K562 (cell line): ENCODE results near the gene LGALS3BP. TPM values are rescaled to one million over a fixed set of nuclear protein-coding genes. Genes with fewer than 3 reads are reported as not detected.

Experiments used
- ATAC-seq: fragments of 200-7000 bp; cut with Tn5 transposase; 3 replicates; pipeline ENCODE4 v1.9.1; 2020; ENCODE audit warnings: moderate library complexity
- BruUV-seq: library from RNA; stranded (reverse); fragments of 400-500 nt; replicated peaks from 2 replicates; lab custom pipeline; 2021; lab: Mats Ljungman, UMichigan
- CTCF ChIA-PET: fragments of 300-600 bp; formaldehyde crosslinking; extraction: SDS; loops from one replicate; lab custom pipeline; 2021; ENCODE audit warnings: low intra/inter-chr PET ratio; lab: Yijun Ruan, JAX
- POLR2A ChIA-PET: fragments of 300-600, 350-650 bp; sonication (Branson Sonifier 250); formaldehyde crosslinking; extraction: SDS; loops from one replicate; lab custom pipeline; 2021; ENCODE audit warnings: antibody characterized with exemption, inconsistent platforms; lab: Yijun Ruan, JAX
- DNase-seq, 4 experiments: peaks; one replicate each; pipeline versions ENCODE4 v3.0.0 to v3.0.0-alpha.2; 2011 to 2018; ENCODE audit warnings: low spot score in 3 of 4, mixed read lengths in 3 of 4; ENCODE audit errors: extremely low read depth in 1 of 4
- FAIRE-seq: peaks from 2 replicates; lab custom pipeline; 2011; peaks lifted over from hg19 to GRCh38; lab: Jason Lieb, UNC
- H2AFZ ChIP-seq: 2 replicates; pipeline ENCODE4 v1.6.0; 2011; ENCODE audit warnings: low read depth, low read length, control low read depth, inconsistent platforms
- H3K27ac ChIP-seq: fragments of 200-600 bp; 3 replicates; pipeline ENCODE4 v1.8.0; 2011; ENCODE audit warnings: low read depth, mild to moderate bottlenecking, control low read depth, inconsistent platforms, low read length, moderate library complexity, mixed read lengths; ENCODE audit errors: extremely low read depth
- H3K27me3 ChIP-seq, 2 experiments: fragments of 300-600 bp in 1 of 2; 2 replicates in 1 of 2; 3 replicates in 1 of 2; pipeline versions ENCODE4 v1.6.0 to v1.8.0; 2011; ENCODE audit warnings: inconsistent platforms in 2 of 2, low read length in 2 of 2, mild to moderate bottlenecking in 1 of 2, mixed read lengths in 1 of 2, moderate library complexity in 1 of 2; ENCODE audit not compliant: control insufficient read depth in 2 of 2, insufficient read depth in 2 of 2
- H3K36me3 ChIP-seq: fragments of 300-600 bp; 3 replicates; pipeline ENCODE4 v1.8.0; 2011; ENCODE audit warnings: mild to moderate bottlenecking, low read length, inconsistent platforms; ENCODE audit not compliant: control insufficient read depth, insufficient read depth
- H3K4me1 ChIP-seq, 2 experiments: fragments of 200-600 bp in 1 of 2; replicated peaks in 1 of 2; 2 replicates in 1 of 2; 3 replicates in 1 of 2; pipeline versions ENCODE4 v1.5.1 to v1.8.0; 2011; ENCODE audit warnings: inconsistent platforms in 2 of 2, low read length in 2 of 2, mild to moderate bottlenecking in 1 of 2, mixed read lengths in 1 of 2, moderate library complexity in 1 of 2; ENCODE audit not compliant: control insufficient read depth in 2 of 2, insufficient read depth in 2 of 2
- H3K4me2 ChIP-seq: 2 replicates; pipeline ENCODE4 v1.6.1; 2011; ENCODE audit warnings: low read length, control low read depth, inconsistent platforms, mixed read lengths; ENCODE audit not compliant: insufficient read depth
- H3K4me3 ChIP-seq: fragments of 200-600 bp; sonication (generic), shearing (Covaris generic); 2 replicates; pipeline ENCODE4 v1.5.1; 2016; ENCODE audit warnings: control low read depth, inconsistent platforms
- H3K79me2 ChIP-seq: fragments of 200-600 bp; 3 replicates; pipeline ENCODE4 v1.8.0; 2011; ENCODE audit warnings: low read length, inconsistent platforms; ENCODE audit not compliant: control insufficient read depth, insufficient read depth
- H3K9ac ChIP-seq, 2 experiments: 2 replicates each; pipeline versions ENCODE4 v1.6.0 to v1.6.1; 2011; ENCODE audit warnings: low read depth in 2 of 2, low read length in 2 of 2, control low read depth in 1 of 2, inconsistent platforms in 1 of 2, mild to moderate bottlenecking in 1 of 2, mixed read lengths in 1 of 2; ENCODE audit not compliant: insufficient read depth in 1 of 2
- H3K9me1 ChIP-seq: one replicate; pipeline ENCODE4 v1.6.0; 2011; ENCODE audit warnings: inconsistent platforms, mild to moderate bottlenecking, low read length, moderate library complexity; ENCODE audit not compliant: control insufficient read depth, insufficient read depth
- H3K9me3 ChIP-seq: replicated peaks from 2 replicates; pipeline ENCODE4 v1.5.1; 2011; ENCODE audit warnings: low read depth, low read length, inconsistent platforms; ENCODE audit not compliant: control insufficient read depth, insufficient read depth
- H4K20me1 ChIP-seq: replicated peaks from 2 replicates; pipeline ENCODE4 v1.6.1; 2011; ENCODE audit warnings: low read length, inconsistent platforms, mixed read lengths; ENCODE audit not compliant: control insufficient read depth, insufficient read depth
- ASH1L ChIP-seq: fragments of 450-650 bp; IDR thresholded peaks from 2 replicates; pipeline ENCODE4 v1.6.1; 2018; ENCODE audit warnings: borderline replicate concordance, mild to moderate bottlenecking, low read depth; ENCODE audit not compliant: partially characterized antibody
- CHAMP1 ChIP-seq: fragments of 450-650 bp; IDR thresholded peaks from 2 replicates; pipeline ENCODE4 v1.6.1; 2016; ENCODE audit warnings: mild to moderate bottlenecking
- CUX1 ChIP-seq: fragments of 200-800 bp; sonication (Bioruptor generic); IDR thresholded peaks from 2 replicates; pipeline ENCODE4 v1.6.1; 2016; ENCODE audit warnings: missing genetic modification characterization, missing compliant biosample characterization
- POLR2AphosphoS5 ChIP-seq: IDR thresholded peaks from 2 replicates; pipeline ENCODE4 v1.6.1; 2011; ENCODE audit warnings: mild to moderate bottlenecking, low read depth, low read length, moderate library complexity; ENCODE audit not compliant: control insufficient read depth, insufficient read depth
- RBFOX2 ChIP-seq: fragments of 200-400 bp; formaldehyde crosslinking; IDR thresholded peaks from 2 replicates; pipeline ENCODE4 v1.6.1; 2017; ENCODE audit warnings: low read depth, mild to moderate bottlenecking, low read length, moderate library complexity
- SNRNP70 ChIP-seq: fragments of 200-400 bp; formaldehyde crosslinking; optimal IDR thresholded peaks from 2 replicates; pipeline ENCODE3; 2017; ENCODE audit warnings: low read depth, low read length
- YY1 ChIP-seq, 3 experiments: IDR thresholded peaks; 2 replicates each; pipeline ENCODE4 v1.6.1; 2011; ENCODE audit warnings: low read length in 2 of 3, mild to moderate bottlenecking in 2 of 3, moderate library complexity in 2 of 3, borderline replicate concordance in 1 of 3, control low read depth in 1 of 3, low read depth in 1 of 3; ENCODE audit not compliant: insufficient read depth in 3 of 3, insufficient replicate concordance in 2 of 3, control insufficient read depth in 1 of 3, insufficient read length in 1 of 3; ENCODE audit errors: extremely low read depth in 1 of 3
- ZBTB34 ChIP-seq: fragments of 250-450 bp; sonication (Bioruptor Pico); IDR thresholded peaks from 2 replicates; pipeline ENCODE4 v1.8.0; 2021; ENCODE audit warnings: mild to moderate bottlenecking, moderate library complexity
- ZNF146 ChIP-seq: IDR thresholded peaks from one replicate; pipeline ENCODE4 v1.6.1; 2018; ENCODE audit warnings: missing compliant biosample characterization; ENCODE audit not compliant: unreplicated experiment
- WGBS: fragments of 100-300 bp; shearing (Covaris generic); methylation state at CpG from one replicate; pipeline ENCODE4 v1.1.6; 2016; ENCODE audit warnings: low coverage, mixed read lengths; ENCODE audit not compliant: insufficient coverage; ENCODE audit errors: missing lambda C conversion rate; 5-methylcytosine and 5-hydroxymethylcytosine counted together
- in situ Hi-C: fragments of 300-500 bp; cut with MboI; formaldehyde crosslinking; loops from 4 replicates; pipeline ENCODE4 v1.15.0; 2018; ENCODE audit warnings: inconsistent platforms, mixed read lengths
- intact Hi-C: fragments of 100-400 bp; cut with micrococcal nuclease; formaldehyde crosslinking; loops from 2 replicates; pipeline ENCODE4 v1.14.2; 2022
- polyA plus RNA-seq, 8 experiments: library from polyadenylated mRNA; depleted of rRNA in 4 of 8; stranded (reverse) in 5 of 8; unstranded in 3 of 8; fragments of >200 nt; fragmentation: Nextera tagmentation in 2 of 8; fragmentation: Illumina TruSeq in 1 of 8; extraction: Ambion mirVana in 2 of 8; extraction: Trizol in 1 of 8; gene quantifications; 2 replicates each; pipeline versions ENCODE4 v1.2.1 to v1.2.3, GENCODE V29; 2011 to 2014; ENCODE audit warnings: inconsistent platforms in 1 of 8, missing spikeins in 1 of 8
- total RNA-seq, 7 experiments: library from RNA; depleted of rRNA in 6 of 7; stranded (reverse); fragments of >200 nt in 6 of 7; fragmentation: Illumina TruSeq in 2 of 7; extraction: Trizol in 2 of 7; gene quantifications; 2 replicates each; pipeline versions ENCODE4 v1.2.1 to v1.2.3, GENCODE V29; 2011 to 2021; ENCODE audit warnings: low replicate concordance in 1 of 7

LGALS3BP gene
- total and polyA plus RNA-seq, 9 of the 15 experiments (the other 6 are each of a cell fraction or from before 2014, with no cell fraction given), result 0.39 to 5.3 (median 3.2) TPM

- TF ChIP-seq ZBTB34 (CRISPR knock-in tag) (no peak), SNRNP70 (no peak)
These were observed 9.9 kb downstream of the LGALS3BP start (continued) for GRCh38 chr17:78969865-78970264.

GRCh38 chr17:78967782-78968362 is 11.9 kb downstream of the LGALS3BP start:
- 0 out of 2 replicates have a peak, but pooled peaks cover 3% of the 10 kb centered on the region for H4K20me1 ChIP-seq
- BruUV-seq, result no TSS peak
- CTCF ChIA-PET, result no interaction called here
- intact Hi-C loops (no loop called here), in situ Hi-C loops (loop anchor here (5.0 kb wide), 1 partner anchor 86 kb away; no protein-coding TSS in a partner anchor)
- 5% methylated on average over 21 of the region's 21 CpGs for WGBS
- H3K4me1 ChIP-seq, result peaks cover 0 to 31% of the 10 kb centered on the region in 2 experiments; a peak in 2 of 5 replicates
- FAIRE-seq (no peak), ATAC-seq (no peak), DNase-seq (no peak)
- peaks cover 34 to 71% of the 10 kb centered on the region in 2 experiments for H3K27me3 ChIP-seq
- H3K9me3 ChIP-seq, result no peaks in the 10 kb centered on the region
- no peaks in the 10 kb centered on the region for H3K36me3 ChIP-seq
- no peak overlapping the region for H3K27ac ChIP-seq
- H3K9ac ChIP-seq, result no peak overlapping the region
- no peaks in the 10 kb centered on the region for H3K79me2 ChIP-seq
- POLR2A ChIA-PET, result interaction anchor here (0.6 kb wide), 1 partner anchor 155 kb away, joined by 5 read pairs; no protein-coding TSS in a partner anchor
- no peak overlapping the region for H3K4me2 ChIP-seq
- H3K4me3 ChIP-seq, result no peak overlapping the region
- no peaks in the 10 kb centered on the region for H3K9me1 ChIP-seq
- H2AFZ ChIP-seq, result no peak overlapping the region
- TF ChIP-seq CHAMP1, result no peak
- TF ChIP-seq CUX1 (CRISPR knock-in tag), result no peak
- TF ChIP-seq POLR2AphosphoS5, result no peak
- no peak for TF ChIP-seq YY1 (IDR thresholded peaks at IDR 0.05; ENCODE audit: borderline replicate concordance in 1 of 3, control insufficient read depth in 1 of 3, extremely low read depth in 1 of 3, insufficient read depth in 3 of 3, insufficient read length in 1 of 3, insufficient replicate concordance in 2 of 3, low read depth in 1 of 3, low read length in 2 of 3)
- no peak for TF ChIP-seq RBFOX2
- TF ChIP-seq ZNF146 (CRISPR knock-in tag), result no peak
- TF ChIP-seq ASH1L, result no peak
